Endothelial cell of umbilical vein (primary cell): Measurements from ENCODE around the gene ZNF827. TPM values are rescaled to one million over a fixed set of nuclear protein-coding genes. Genes with fewer than 3 reads are reported as not detected.

Experiments
- BruUV-seq: library from RNA; stranded (reverse); fragments of 400-500 nt; replicated peaks from 2 replicates; lab custom pipeline; 2021; lab: Mats Ljungman, UMichigan
- CTCF ChIA-PET: fragments of 300-600, 350-600 bp; sonication (Branson Sonifier 250); formaldehyde crosslinking; loops from one replicate; lab custom pipeline; 2021; ENCODE audit warnings: antibody characterized with exemption, inconsistent platforms; lab: Charles Lee
- POLR2A ChIA-PET: fragments of 300-600, 350-600 bp; sonication (Branson Sonifier 250); formaldehyde crosslinking; loops from one replicate; lab custom pipeline; 2021; ENCODE audit warnings: antibody characterized with exemption, inconsistent platforms; lab: Charles Lee
- DNase-seq: peaks from one replicate; pipeline ENCODE4 v3.0.0-alpha.2; 2011; ENCODE audit warnings: low read depth, low spot score
- FAIRE-seq: peaks from 2 replicates; lab custom pipeline; 2011; peaks lifted over from hg19 to GRCh38; lab: Jason Lieb, UNC
- H2AFZ ChIP-seq: 2 replicates; pipeline ENCODE4 v1.6.0; 2012; ENCODE audit warnings: low read depth, low read length, control low read depth, inconsistent platforms
- H3K27ac ChIP-seq: 2 replicates; pipeline ENCODE4 v1.5.1; 2011; ENCODE audit warnings: low read depth, mild to moderate bottlenecking, control low read depth, low read length, moderate library complexity; ENCODE audit not compliant: insufficient read depth
- H3K27me3 ChIP-seq, 2 experiments: 2 replicates each; pipeline versions ENCODE4 v1.6.0 to v1.6.1; 2011; ENCODE audit warnings: low read length in 2 of 2, mixed read lengths in 1 of 2; ENCODE audit not compliant: control insufficient read depth in 2 of 2, insufficient read depth in 2 of 2
- H3K36me3 ChIP-seq, 2 experiments: 2 replicates in 1 of 2; 3 replicates in 1 of 2; pipeline ENCODE4 v1.5.1; 2011; ENCODE audit warnings: low read length in 2 of 2, mild to moderate bottlenecking in 1 of 2, moderate library complexity in 1 of 2; ENCODE audit not compliant: control insufficient read depth in 2 of 2, insufficient read depth in 2 of 2; ENCODE audit errors: extremely low read depth in 1 of 2
- H3K4me1 ChIP-seq: 3 replicates; pipeline ENCODE4 v1.5.1; 2011; ENCODE audit warnings: mild to moderate bottlenecking, low read length; ENCODE audit not compliant: control insufficient read depth, insufficient read depth; ENCODE audit errors: extremely low read depth
- H3K4me2 ChIP-seq: 2 replicates; pipeline ENCODE4 v1.6.1; 2011; ENCODE audit warnings: low read length, control low read depth, mixed read lengths; ENCODE audit not compliant: insufficient read depth
- H3K4me3 ChIP-seq, 3 experiments: fragments of 200-600 bp in 1 of 3; sonication (generic), shearing (Covaris generic) in 1 of 3; replicated peaks in 1 of 3; 2 replicates each; pipeline ENCODE4 v1.5.1; 2011 to 2016; ENCODE audit warnings: control low read depth in 3 of 3, low read length in 3 of 3, mild to moderate bottlenecking in 2 of 3, inconsistent platforms in 1 of 3, low read depth in 1 of 3, moderate library complexity in 1 of 3; ENCODE audit not compliant: insufficient read depth in 1 of 3
- H3K79me2 ChIP-seq: 2 replicates; pipeline ENCODE4 v1.6.0; 2012; ENCODE audit warnings: low read length, inconsistent platforms; ENCODE audit not compliant: control insufficient read depth, insufficient read depth
- H3K9ac ChIP-seq: replicated peaks from 2 replicates; pipeline ENCODE3; 2011; ENCODE audit warnings: low read length, control low read depth; ENCODE audit not compliant: insufficient read depth; ENCODE audit errors: extremely low read depth
- H3K9me1 ChIP-seq: replicated peaks from 3 replicates; pipeline ENCODE4 v1.6.0; 2011; ENCODE audit warnings: mild to moderate bottlenecking, low read length; ENCODE audit not compliant: control insufficient read depth, insufficient read depth; ENCODE audit errors: extremely low read depth
- H3K9me3 ChIP-seq: replicated peaks from 2 replicates; pipeline ENCODE4 v1.5.1; 2012; ENCODE audit warnings: low read length, inconsistent platforms; ENCODE audit not compliant: control insufficient read depth, insufficient read depth
- H4K20me1 ChIP-seq: replicated peaks from 2 replicates; pipeline ENCODE3; 2011; ENCODE audit warnings: mild to moderate bottlenecking, low read length; ENCODE audit not compliant: control insufficient read depth, insufficient read depth; ENCODE audit errors: extremely low read depth
- EZH2 ChIP-seq: IDR thresholded peaks from 2 replicates; pipeline ENCODE4 v1.6.1; 2012; ENCODE audit warnings: borderline replicate concordance, low read depth, mild to moderate bottlenecking, moderate library complexity, low read length, inconsistent platforms; ENCODE audit not compliant: severe bottlenecking
- FOS ChIP-seq: IDR thresholded peaks from 2 replicates; pipeline ENCODE4 v1.6.1; 2011; ENCODE audit warnings: mild to moderate bottlenecking, low read length, moderate library complexity, borderline replicate concordance; ENCODE audit not compliant: insufficient read depth
- JUN ChIP-seq: IDR thresholded peaks from 2 replicates; pipeline ENCODE4 v1.6.1; 2011; ENCODE audit warnings: borderline replicate concordance, low read depth; ENCODE audit not compliant: insufficient read length, insufficient read depth
- POLR2A ChIP-seq: IDR thresholded peaks from 2 replicates; pipeline ENCODE4 v1.6.1; 2012; ENCODE audit warnings: low read depth, mild to moderate bottlenecking, control low read depth, low read length
- POLR2AphosphoS5 ChIP-seq: IDR thresholded peaks from 2 replicates; pipeline ENCODE4 v1.6.1; 2012; ENCODE audit warnings: low read depth, mild to moderate bottlenecking, control low read depth, low read length, moderate library complexity; ENCODE audit not compliant: insufficient read depth
- dilution Hi-C: fragments of 300-500 bp; cut with MboI; formaldehyde crosslinking; loops from one replicate; pipeline ENCODE4 v1.15.0; 2019; ENCODE audit warnings: low sequenced_read_pairs; ENCODE audit not compliant: extremely low pct_ligation_motif_present
- intact Hi-C: fragments of 100-400 bp; cut with micrococcal nuclease; formaldehyde crosslinking; loops from one replicate; pipeline ENCODE4 v1.10.0; 2022
- polyA plus RNA-seq, 4 experiments: library from polyadenylated mRNA; depleted of rRNA in 3 of 4; stranded (reverse) in 3 of 4; unstranded in 1 of 4; fragments of >200 nt; gene quantifications; 2 replicates each; pipeline versions ENCODE4 v1.2.1 to v1.2.3, GENCODE V29; 2011 to 2012; ENCODE audit warnings: missing spikeins in 1 of 4
- total RNA-seq: library from RNA; stranded (reverse); gene quantifications from 2 replicates; pipeline ENCODE4 v1.2.3, GENCODE V29; 2021
- TF ChIP-seq, protein P1 (sequence below): IDR thresholded peaks from 2 replicates; pipeline ENCODE4 v1.6.1; 2011; ENCODE audit not compliant: insufficient read depth, insufficient read length
- TF ChIP-seq, protein P2 (sequence below), 2 donors: IDR thresholded peaks; 1 replicate in 1 of 2; 2 replicates in 1 of 2; pipeline ENCODE4 v1.5.1; 2011; ENCODE audit warnings: low read length in 2 of 2, mild to moderate bottlenecking in 2 of 2, moderate library complexity in 2 of 2, control low read depth in 1 of 2, inconsistent platforms in 1 of 2, low read depth in 1 of 2; ENCODE audit not compliant: insufficient read depth in 1 of 2; ENCODE audit errors: extremely low read depth in 1 of 2

The ZNF827 gene
- total and polyA plus RNA-seq, 2 donors (not counting 3 experiments of a cell fraction or from before 2014, with no cell fraction given), result 16.9 to 23.7 TPM

DNA sequence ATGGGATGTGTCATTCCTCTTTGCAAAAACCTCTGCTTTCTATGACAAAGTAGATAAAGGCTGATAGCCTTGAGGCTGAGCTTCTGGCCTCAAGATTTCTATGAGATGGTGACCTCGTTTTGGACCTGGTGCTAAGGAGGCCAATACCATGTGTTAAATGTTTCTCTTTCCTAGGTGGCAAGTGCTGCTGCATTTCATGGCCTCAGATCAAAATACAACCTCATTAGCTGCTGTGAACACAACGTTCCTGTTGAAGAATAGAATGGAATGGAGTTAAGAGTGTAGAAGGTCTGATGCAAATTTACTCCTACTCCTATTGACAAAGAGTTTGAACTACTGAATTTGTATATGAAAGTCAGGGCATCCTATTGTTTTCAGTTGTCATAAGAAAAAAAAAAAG, 146.6 kb downstream of the ZNF827 start:
- H3K9ac ChIP-seq, result no peak overlapping the region
- FAIRE-seq, result no peak
- H3K9me1 ChIP-seq, result no peaks in the 10 kb centered on the region
- no peak for DNase-seq
- CTCF ChIA-PET, result interaction anchor here (2.2 kb wide), 1 partner anchor 10 kb away, joined by 9 read pairs; no protein-coding TSS in a partner anchor
- peaks cover 0 to 2% of the 10 kb centered on the region in 2 experiments for H3K36me3 ChIP-seq
- H3K4me3 ChIP-seq, result no peak overlapping the region
- dilution Hi-C loops (no loop called here), intact Hi-C loops (no loop called here)
- no peaks in the 10 kb centered on the region for H3K27me3 ChIP-seq
- no peak overlapping the region for H2AFZ ChIP-seq
- H3K9me3 ChIP-seq, result no peaks in the 10 kb centered on the region
- BruUV-seq, result no TSS peak
- no peak overlapping the region for H3K4me2 ChIP-seq
- peaks cover 2% of the 10 kb centered on the region for H3K4me1 ChIP-seq
- TF ChIP-seq JUN (no peak), EZH2 (no peak), POLR2AphosphoS5 (no peak), FOS (no peak), POLR2A (no peak)
- TF ChIP-seq, protein P1, sequence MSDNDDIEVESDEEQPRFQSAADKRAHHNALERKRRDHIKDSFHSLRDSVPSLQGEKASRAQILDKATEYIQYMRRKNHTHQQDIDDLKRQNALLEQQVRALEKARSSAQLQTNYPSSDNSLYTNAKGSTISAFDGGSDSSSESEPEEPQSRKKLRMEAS, result no peak
- TF ChIP-seq, protein P2, sequence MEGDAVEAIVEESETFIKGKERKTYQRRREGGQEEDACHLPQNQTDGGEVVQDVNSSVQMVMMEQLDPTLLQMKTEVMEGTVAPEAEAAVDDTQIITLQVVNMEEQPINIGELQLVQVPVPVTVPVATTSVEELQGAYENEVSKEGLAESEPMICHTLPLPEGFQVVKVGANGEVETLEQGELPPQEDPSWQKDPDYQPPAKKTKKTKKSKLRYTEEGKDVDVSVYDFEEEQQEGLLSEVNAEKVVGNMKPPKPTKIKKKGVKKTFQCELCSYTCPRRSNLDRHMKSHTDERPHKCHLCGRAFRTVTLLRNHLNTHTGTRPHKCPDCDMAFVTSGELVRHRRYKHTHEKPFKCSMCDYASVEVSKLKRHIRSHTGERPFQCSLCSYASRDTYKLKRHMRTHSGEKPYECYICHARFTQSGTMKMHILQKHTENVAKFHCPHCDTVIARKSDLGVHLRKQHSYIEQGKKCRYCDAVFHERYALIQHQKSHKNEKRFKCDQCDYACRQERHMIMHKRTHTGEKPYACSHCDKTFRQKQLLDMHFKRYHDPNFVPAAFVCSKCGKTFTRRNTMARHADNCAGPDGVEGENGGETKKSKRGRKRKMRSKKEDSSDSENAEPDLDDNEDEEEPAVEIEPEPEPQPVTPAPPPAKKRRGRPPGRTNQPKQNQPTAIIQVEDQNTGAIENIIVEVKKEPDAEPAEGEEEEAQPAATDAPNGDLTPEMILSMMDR (IDR thresholded peaks at IDR 0.05; ENCODE audit: extremely low read depth in 1 of 2, insufficient read depth in 1 of 2, low read depth in 1 of 2, low read length in 2 of 2), result no peak
- H3K27ac ChIP-seq, result no peak overlapping the region
- no peaks in the 10 kb centered on the region for H4K20me1 ChIP-seq
- POLR2A ChIA-PET, result no interaction called here
- no peaks in the 10 kb centered on the region for H3K79me2 ChIP-seq
